Neural cell (in vitro differentiated cells): Measurements from ENCODE around the gene METTL14. TPM values are rescaled to one million over a fixed set of nuclear protein-coding genes. Genes with fewer than 3 reads are reported as not detected.

Source experiments
- H2AFZ ChIP-seq: fragments of 200-600, 300-800 bp; sonication (generic), shearing (Covaris generic); 2 replicates; pipeline ENCODE4 v1.6.0; 2014; ENCODE audit warnings: low read depth, mild to moderate bottlenecking, antibody characterized with exemption, low read length, moderate library complexity
- H3F3A ChIP-seq: fragments of 200-600 bp; shearing (Covaris generic); 2 replicates; pipeline ENCODE4 v1.6.1; 2016; ENCODE audit warnings: mild to moderate bottlenecking, moderate library complexity, mixed read lengths, antibody characterized with exemption, low read length; ENCODE audit not compliant: insufficient read depth, poor library complexity, severe bottlenecking
- H3K27ac ChIP-seq: fragments of 200-600, 300-800 bp; sonication (generic), shearing (Covaris generic); 2 replicates; pipeline ENCODE4 v1.5.1; 2014; ENCODE audit warnings: mild to moderate bottlenecking, low read length, moderate library complexity
- H3K27me3 ChIP-seq: fragments of 300-800, 200-600 bp; sonication (generic), shearing (Covaris generic); 2 replicates; pipeline ENCODE4 v1.6.0; 2014; ENCODE audit warnings: mild to moderate bottlenecking, low read depth, low read length, moderate library complexity; ENCODE audit not compliant: insufficient read depth
- H3K36me3 ChIP-seq: fragments of 300-800, 200-600 bp; sonication (generic), shearing (Covaris generic); 2 replicates; pipeline ENCODE4 v1.5.1; 2014; ENCODE audit warnings: mild to moderate bottlenecking, antibody characterized with exemption, low read length, moderate library complexity; ENCODE audit not compliant: insufficient read depth
- H3K4me2 ChIP-seq: fragments of 300-800, 200-600 bp; sonication (generic), shearing (Covaris generic); 2 replicates; pipeline ENCODE4 v1.6.0; 2014; ENCODE audit warnings: mild to moderate bottlenecking, low read length
- H3K4me3 ChIP-seq: fragments of 300-800, 200-600 bp; sonication (generic), shearing (Covaris generic); 2 replicates; pipeline ENCODE4 v1.5.1; 2014; ENCODE audit warnings: mild to moderate bottlenecking, low read length, moderate library complexity
- H3K79me2 ChIP-seq: fragments of 200-600 bp; shearing (Covaris generic); replicated peaks from 2 replicates; pipeline ENCODE4 v1.6.0; 2014; ENCODE audit warnings: mild to moderate bottlenecking, low read length, moderate library complexity; ENCODE audit not compliant: insufficient read depth
- H3K9ac ChIP-seq: fragments of 300-800, 200-600 bp; sonication (generic), shearing (Covaris generic); 2 replicates; pipeline ENCODE4 v1.6.1; 2016; ENCODE audit warnings: mild to moderate bottlenecking, low read length, mixed read lengths
- H3K9me2 ChIP-seq: fragments of 200-600 bp; shearing (Covaris generic); 2 replicates; pipeline ENCODE4 v1.6.1; 2016; ENCODE audit warnings: mild to moderate bottlenecking, low read length, mixed read lengths; ENCODE audit not compliant: insufficient read depth
- H3K9me3 ChIP-seq: fragments of 200-600, 300-800 bp; sonication (generic), shearing (Covaris generic); 2 replicates; pipeline ENCODE4 v1.6.1; 2016; ENCODE audit warnings: mild to moderate bottlenecking, mixed run types, low read length, moderate library complexity, mixed read lengths
- H4K20me1 ChIP-seq: fragments of 200-600 bp; shearing (Covaris generic); 2 replicates; pipeline ENCODE4 v1.6.1; 2016; ENCODE audit warnings: mild to moderate bottlenecking, mixed run types; ENCODE audit not compliant: insufficient read depth
- EP300 ChIP-seq: fragments of 450-650 bp; conservative IDR thresholded peaks from 2 replicates; pipeline ENCODE4 v1.6.1; 2014; ENCODE audit warnings: antibody characterized with exemption, mild to moderate bottlenecking, moderate library complexity; ENCODE audit not compliant: poor library complexity, severe bottlenecking
- EZH2 ChIP-seq: fragments of 200-600, 300-800 bp; shearing (Covaris generic), sonication (generic); IDR thresholded peaks from 2 replicates; pipeline ENCODE4 v1.6.1; 2014; ENCODE audit warnings: antibody characterized with exemption, low read length, borderline replicate concordance, mild to moderate bottlenecking; ENCODE audit not compliant: insufficient read depth, poor library complexity, severe bottlenecking
- MXI1 ChIP-seq: fragments of 450-650 bp; conservative IDR thresholded peaks from 2 replicates; pipeline ENCODE4 v1.6.1; 2014; ENCODE audit warnings: antibody characterized with exemption, mild to moderate bottlenecking; ENCODE audit not compliant: poor library complexity, severe bottlenecking
- POLR2AphosphoS5 ChIP-seq: IDR thresholded peaks from 2 replicates; pipeline ENCODE4 v1.6.1; 2012
- RAD21 ChIP-seq: fragments of 450-650 bp; conservative IDR thresholded peaks from 2 replicates; pipeline ENCODE4 v1.6.1; 2014; ENCODE audit warnings: antibody characterized with exemption, mild to moderate bottlenecking, moderate library complexity
- SMC3 ChIP-seq: fragments of 450-650 bp; conservative IDR thresholded peaks from 2 replicates; pipeline ENCODE4 v1.6.1; 2014; ENCODE audit warnings: antibody characterized with exemption, mild to moderate bottlenecking, moderate library complexity; ENCODE audit not compliant: poor library complexity
- TAF1 ChIP-seq: IDR thresholded peaks from 2 replicates; pipeline ENCODE4 v1.6.1; 2012; ENCODE audit warnings: low read depth
- polyA plus RNA-seq: library from polyadenylated mRNA; depleted of rRNA; stranded (reverse); fragments of >200 nt; gene quantifications from 2 replicates; pipeline ENCODE4 v1.2.3, GENCODE V29; 2014
- TF ChIP-seq, protein P1 (sequence below): IDR thresholded peaks from 2 replicates; pipeline ENCODE4 v1.6.1; 2012; ENCODE audit warnings: borderline replicate concordance
- TF ChIP-seq, protein P2 (sequence below): fragments of 450-650 bp; IDR thresholded peaks from 2 replicates; pipeline ENCODE4 v1.5.1; 2014; ENCODE audit warnings: antibody characterized with exemption, mild to moderate bottlenecking, moderate library complexity; ENCODE audit not compliant: poor library complexity, severe bottlenecking

The METTL14 gene
- polyA plus RNA-seq, 1 donor from 2014 or later, result 18.8 TPM

DNA sequence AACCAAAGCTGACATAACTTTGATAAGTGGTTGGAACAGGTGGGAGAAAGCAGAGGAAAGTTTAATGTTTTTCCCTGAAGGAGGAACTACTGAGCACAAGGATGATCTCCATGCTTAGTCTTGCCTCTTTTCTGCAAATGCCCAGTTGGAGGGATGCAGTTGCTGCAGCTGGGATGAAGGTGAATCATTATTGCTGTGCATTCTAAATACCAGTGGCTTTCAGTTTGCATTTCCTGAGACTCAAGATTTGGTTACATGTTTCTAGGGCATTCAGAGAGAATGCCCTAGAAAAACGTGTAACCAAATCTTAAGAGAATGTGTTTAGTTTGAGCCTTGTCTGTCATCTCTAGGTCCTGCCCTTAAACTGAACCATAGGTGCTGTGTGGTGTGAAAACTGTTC lies 42.2 kb downstream of the METTL14 start:
- no peaks in the 10 kb centered on the region for H3K9me3 ChIP-seq
- no peaks in the 10 kb centered on the region for H3K79me2 ChIP-seq
- H4K20me1 ChIP-seq, result no peaks in the 10 kb centered on the region
- no peaks in the 10 kb centered on the region for H3K9me2 ChIP-seq
- no peak overlapping the region for H2AFZ ChIP-seq
- H3K9ac ChIP-seq, result no peak overlapping the region
- no peak overlapping the region for H3K4me3 ChIP-seq
- H3K4me2 ChIP-seq, result no peak overlapping the region
- no peak for TF ChIP-seq POLR2AphosphoS5
- no peak for TF ChIP-seq MXI1
- TF ChIP-seq SMC3, result no peak
- TF ChIP-seq EP300, result no peak
- TF ChIP-seq, protein P1, sequence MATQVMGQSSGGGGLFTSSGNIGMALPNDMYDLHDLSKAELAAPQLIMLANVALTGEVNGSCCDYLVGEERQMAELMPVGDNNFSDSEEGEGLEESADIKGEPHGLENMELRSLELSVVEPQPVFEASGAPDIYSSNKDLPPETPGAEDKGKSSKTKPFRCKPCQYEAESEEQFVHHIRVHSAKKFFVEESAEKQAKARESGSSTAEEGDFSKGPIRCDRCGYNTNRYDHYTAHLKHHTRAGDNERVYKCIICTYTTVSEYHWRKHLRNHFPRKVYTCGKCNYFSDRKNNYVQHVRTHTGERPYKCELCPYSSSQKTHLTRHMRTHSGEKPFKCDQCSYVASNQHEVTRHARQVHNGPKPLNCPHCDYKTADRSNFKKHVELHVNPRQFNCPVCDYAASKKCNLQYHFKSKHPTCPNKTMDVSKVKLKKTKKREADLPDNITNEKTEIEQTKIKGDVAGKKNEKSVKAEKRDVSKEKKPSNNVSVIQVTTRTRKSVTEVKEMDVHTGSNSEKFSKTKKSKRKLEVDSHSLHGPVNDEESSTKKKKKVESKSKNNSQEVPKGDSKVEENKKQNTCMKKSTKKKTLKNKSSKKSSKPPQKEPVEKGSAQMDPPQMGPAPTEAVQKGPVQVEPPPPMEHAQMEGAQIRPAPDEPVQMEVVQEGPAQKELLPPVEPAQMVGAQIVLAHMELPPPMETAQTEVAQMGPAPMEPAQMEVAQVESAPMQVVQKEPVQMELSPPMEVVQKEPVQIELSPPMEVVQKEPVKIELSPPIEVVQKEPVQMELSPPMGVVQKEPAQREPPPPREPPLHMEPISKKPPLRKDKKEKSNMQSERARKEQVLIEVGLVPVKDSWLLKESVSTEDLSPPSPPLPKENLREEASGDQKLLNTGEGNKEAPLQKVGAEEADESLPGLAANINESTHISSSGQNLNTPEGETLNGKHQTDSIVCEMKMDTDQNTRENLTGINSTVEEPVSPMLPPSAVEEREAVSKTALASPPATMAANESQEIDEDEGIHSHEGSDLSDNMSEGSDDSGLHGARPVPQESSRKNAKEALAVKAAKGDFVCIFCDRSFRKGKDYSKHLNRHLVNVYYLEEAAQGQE, result no peak
- TF ChIP-seq TAF1, result no peak
- no peak for TF ChIP-seq EZH2
- TF ChIP-seq, protein P2, sequence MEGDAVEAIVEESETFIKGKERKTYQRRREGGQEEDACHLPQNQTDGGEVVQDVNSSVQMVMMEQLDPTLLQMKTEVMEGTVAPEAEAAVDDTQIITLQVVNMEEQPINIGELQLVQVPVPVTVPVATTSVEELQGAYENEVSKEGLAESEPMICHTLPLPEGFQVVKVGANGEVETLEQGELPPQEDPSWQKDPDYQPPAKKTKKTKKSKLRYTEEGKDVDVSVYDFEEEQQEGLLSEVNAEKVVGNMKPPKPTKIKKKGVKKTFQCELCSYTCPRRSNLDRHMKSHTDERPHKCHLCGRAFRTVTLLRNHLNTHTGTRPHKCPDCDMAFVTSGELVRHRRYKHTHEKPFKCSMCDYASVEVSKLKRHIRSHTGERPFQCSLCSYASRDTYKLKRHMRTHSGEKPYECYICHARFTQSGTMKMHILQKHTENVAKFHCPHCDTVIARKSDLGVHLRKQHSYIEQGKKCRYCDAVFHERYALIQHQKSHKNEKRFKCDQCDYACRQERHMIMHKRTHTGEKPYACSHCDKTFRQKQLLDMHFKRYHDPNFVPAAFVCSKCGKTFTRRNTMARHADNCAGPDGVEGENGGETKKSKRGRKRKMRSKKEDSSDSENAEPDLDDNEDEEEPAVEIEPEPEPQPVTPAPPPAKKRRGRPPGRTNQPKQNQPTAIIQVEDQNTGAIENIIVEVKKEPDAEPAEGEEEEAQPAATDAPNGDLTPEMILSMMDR, result no peak
- no peak for TF ChIP-seq RAD21
- no peaks in the 10 kb centered on the region for H3K36me3 ChIP-seq
- no peaks in the 10 kb centered on the region for H3F3A ChIP-seq
- H3K27me3 ChIP-seq, result no peaks in the 10 kb centered on the region
- no peak overlapping the region for H3K27ac ChIP-seq

DNA sequence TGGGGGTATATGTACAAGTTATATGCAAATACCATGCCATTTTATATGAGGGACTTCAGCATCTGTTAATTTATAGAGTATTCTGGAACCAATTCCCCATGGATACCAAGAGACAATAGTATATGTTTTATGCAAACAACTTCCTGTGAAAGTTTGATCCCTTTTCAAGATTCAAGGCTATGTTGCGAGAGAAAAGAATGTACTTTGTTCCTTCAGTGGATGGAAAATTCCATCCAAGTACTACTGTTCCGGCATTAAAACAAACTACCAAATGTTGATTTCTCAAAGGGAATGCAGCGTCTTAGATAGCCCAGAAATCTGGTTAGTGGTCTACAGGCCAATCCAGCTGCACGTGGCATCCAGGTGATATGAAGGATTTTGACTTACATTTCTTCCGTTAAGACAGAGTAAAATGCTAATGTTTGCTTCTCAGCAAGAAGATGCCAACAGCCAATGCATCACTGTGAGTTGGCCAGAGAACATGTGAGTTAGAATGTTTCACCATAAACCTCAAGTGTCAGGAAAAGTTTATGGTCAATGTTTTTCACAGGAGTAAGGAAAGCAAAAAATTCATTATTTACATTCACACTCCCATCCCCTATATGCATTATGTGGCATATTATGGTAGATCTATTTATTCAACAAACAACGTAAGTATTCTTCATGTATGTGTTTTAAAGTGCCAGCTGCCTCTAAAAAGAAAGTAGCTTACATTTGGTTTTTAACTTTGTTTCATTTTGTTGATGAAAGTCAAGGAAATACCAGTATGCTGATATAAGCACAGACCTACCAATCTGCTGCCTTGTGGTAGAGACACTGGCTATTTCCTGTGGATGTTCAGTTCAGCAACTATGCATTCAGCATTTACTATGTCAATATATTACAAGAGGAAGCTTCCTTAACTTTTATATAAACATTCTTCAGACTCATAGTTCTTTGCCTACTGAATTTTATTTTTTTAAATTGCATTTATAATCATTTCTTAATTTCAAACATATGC lies 44.4 kb downstream of the METTL14 start:
- no peaks in the 10 kb centered on the region for H3K9me2 ChIP-seq
- H3K9ac ChIP-seq, result no peak overlapping the region
- no peaks in the 10 kb centered on the region for H3F3A ChIP-seq
- H3K4me2 ChIP-seq, result no peak overlapping the region
- H3K79me2 ChIP-seq, result no peaks in the 10 kb centered on the region
- no peaks in the 10 kb centered on the region for H3K27me3 ChIP-seq
- no peak overlapping the region for H2AFZ ChIP-seq
- TF ChIP-seq, protein P1, result no peak
- TF ChIP-seq TAF1 (no peak), RAD21 (no peak), EP300 (no peak), POLR2AphosphoS5 (no peak), MXI1 (no peak), EZH2 (no peak), SMC3 (no peak)
- TF ChIP-seq, protein P2, result no peak
- H3K9me3 ChIP-seq, result no peaks in the 10 kb centered on the region
- no peak overlapping the region for H3K4me3 ChIP-seq
- no peaks in the 10 kb centered on the region for H4K20me1 ChIP-seq
- no peaks in the 10 kb centered on the region for H3K36me3 ChIP-seq
- no peak overlapping the region for H3K27ac ChIP-seq
